ENCODE data around the gene HDAC4.

HDAC4 gene

DNA sequence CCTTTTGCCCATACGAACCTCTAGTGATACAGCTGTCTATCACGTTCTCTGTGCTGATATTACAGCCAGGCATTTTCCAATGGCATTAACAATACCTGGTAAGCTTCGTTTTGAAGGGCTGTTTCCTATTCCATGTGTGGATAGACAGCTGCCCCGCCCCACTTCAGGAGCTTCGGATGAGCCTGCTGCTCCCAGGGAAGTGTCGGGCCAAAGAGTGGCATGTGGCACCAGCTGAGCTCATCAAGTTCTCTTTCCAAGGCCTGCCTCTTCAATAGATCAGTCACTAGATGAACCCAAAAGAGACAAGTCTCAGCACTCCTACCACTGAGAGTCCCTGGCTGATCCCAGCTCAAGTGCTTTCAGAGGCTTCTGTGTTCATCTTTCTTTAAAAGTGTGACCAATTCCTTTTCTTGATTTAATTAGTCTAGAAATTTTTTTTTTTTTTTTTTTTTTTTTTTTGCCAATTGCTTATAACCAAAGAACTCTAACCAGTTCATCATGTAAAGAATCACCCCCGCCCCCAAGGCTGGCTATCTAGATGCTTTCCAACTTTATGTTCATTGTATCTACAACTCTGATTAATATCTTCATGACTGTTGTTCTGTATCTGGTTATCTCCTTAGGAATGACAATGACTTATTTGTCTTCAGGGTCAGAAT is 46.6 kb downstream of the HDAC4 start:
- no peak for DNase-seq (ENCODE audit: low read depth in 1 of 2, low spot score in 1 of 2)

- no peak for DNase-seq (ENCODE audit: low read depth in 1 of 2, low spot score in 1 of 2)
These were observed 47.1 kb downstream of the HDAC4 start for GRCh38 chr2:239353692-239354091.

DNA sequence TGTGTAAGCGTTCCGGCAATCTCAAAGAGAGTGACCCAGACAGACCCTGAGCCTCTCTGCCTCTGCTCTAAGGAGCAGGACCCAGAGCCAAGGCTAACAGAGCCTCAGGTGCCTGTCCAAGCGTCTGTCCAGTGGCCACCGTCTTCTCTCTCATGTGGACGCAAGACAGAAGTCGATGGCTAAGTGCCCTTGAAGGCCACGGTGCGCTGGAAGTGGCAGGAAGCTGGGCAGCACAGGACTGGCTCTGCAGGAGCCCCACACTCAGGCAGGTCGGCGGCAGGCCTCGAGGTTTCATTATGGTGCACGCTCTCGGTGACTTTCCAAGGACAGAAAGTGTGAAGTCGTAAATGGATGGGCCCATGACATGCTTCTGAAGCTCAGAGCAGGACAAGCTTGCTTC is 49.1 kb downstream of the HDAC4 start:
- no peak for DNase-seq (ENCODE audit: low read depth in 1 of 2, low spot score in 1 of 2)

DNA sequence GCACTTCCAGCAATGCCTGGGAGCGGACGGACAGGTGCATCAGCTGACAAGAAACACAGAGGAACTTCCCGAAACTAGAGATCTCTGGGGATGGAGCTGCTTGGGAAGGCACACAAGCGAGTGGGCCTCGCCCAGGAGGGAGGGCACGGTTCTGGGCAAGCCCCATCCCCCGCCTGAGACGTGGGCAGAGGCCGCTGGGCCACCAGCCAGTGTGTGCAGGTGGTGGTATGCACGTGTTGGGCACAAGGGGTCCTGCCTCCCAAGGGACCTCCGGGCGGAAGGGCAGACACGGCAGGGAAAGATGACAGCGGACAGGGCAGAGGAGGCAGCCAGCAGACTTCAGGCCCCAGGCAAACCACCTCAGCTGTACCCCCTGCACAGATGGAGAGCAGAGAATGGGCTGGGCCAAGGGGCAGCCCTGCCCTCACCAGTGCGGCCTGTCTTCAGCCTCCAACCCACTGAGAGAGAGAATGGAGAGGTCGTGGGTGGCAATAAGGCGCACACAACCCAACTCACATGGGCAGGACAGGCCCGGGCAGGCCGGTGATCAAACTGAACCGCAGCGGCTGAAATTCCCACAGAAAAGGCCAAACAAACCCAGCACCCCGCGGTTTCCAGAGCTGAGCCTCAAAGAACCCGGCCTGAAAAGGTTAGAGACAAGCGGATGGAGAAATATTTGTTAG is 51.2 kb downstream of the HDAC4 start:
- DNase-seq (ENCODE audit: low read depth in 1 of 2, low spot score in 1 of 2), result no peak

DNA sequence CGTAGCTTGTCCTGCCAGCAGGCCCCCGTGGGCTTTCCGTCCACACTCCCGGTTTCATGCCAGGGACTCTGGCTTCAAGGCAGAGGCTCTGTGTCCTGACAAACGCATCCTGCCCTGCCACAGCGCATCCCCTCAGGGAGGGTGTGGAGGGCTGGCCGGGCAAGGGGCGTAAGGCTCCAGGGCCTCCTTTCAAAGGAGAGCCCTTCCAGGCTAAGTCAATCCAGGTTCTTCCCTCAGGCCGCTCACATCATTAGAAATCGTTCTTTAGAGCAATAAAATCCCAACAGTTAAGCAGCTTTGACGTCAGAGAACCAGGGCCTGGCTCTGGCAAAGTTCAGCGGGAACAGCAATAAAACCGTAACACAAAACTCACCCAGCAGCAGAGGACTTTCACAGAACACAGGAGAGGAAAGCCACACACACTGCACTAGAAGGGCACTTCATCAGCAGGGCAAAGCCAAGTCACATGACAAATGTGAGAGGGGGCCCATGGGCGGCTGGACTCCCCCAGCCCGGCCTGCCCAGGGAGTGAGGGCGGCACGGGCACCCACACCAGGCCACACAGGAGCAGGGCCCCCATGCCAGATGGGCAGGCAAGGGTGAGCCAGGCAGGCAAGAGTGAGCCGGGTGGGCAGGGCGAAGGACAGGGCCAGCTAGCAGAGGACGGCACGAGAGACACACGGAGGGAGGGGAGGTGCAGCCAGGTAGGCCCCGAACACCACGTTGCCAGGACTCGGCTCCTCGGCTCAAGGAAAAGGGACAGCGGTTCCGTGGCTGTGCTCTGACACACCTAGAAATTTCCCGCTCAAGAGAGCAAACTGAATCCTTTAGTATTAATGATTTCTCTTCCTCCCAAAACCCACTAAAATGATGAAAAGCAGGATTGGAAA is 52.0 kb downstream of the HDAC4 start:
- no peak for DNase-seq (ENCODE audit: low read depth in 1 of 2, low spot score in 1 of 2)

GRCh38 chr2:239346676-239347075 is 54.1 kb downstream of the HDAC4 start:
- no peak for DNase-seq (ENCODE audit: low read depth in 1 of 2, low spot score in 1 of 2)

DNA sequence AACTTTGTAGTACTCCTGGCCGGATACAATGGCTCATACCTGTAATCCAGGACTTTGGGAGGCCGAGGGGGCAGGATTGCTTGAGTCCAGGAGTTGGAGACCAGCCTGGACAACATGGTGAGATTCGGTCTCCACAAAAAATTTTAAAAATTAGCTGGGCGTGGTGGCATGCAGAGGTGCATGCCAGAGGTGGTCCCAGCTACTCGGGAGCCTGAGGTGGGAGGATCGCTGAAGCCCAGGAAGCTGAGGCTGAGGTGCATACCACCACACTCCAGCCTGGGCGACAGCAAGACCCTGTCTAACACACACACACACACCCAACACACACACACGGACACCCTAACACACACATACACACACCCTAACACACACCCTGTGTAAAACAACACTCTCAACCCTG is 55.6 kb downstream of the HDAC4 start:
- DNase-seq (ENCODE audit: low read depth in 1 of 2, low spot score in 1 of 2), result no peak

GRCh38 chr2:239344857-239345216 is 56.0 kb downstream of the HDAC4 start:
- DNase-seq (ENCODE audit: low read depth in 1 of 2, low spot score in 1 of 2), result no peak

GRCh38 chr2:239343946-239344856 is 56.6 kb downstream of the HDAC4 start:
- no peak for DNase-seq (ENCODE audit: low read depth in 1 of 2, low spot score in 1 of 2)

DNA sequence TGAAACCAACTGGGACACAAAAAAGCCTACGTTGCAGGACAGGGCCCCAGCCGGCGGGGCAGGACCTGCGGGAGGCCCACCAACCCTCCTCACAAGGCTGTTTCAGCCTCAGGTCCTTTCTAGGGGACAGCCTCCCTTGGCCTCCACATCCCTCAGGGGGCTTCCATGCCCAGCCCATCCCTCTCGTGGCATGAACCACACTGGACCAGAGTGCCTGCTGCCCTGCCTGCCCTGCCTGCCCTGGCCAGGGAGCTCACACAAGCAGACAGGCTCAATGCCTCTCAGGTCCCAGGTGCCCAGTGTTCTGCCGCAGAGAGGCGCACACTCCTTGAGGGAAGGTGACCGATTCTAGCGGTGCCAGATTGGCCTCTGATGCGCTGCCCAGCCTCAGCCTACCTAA is 57.4 kb downstream of the HDAC4 start:
- DNase-seq (ENCODE audit: low read depth in 1 of 2, low spot score in 1 of 2), result no peak

DNA sequence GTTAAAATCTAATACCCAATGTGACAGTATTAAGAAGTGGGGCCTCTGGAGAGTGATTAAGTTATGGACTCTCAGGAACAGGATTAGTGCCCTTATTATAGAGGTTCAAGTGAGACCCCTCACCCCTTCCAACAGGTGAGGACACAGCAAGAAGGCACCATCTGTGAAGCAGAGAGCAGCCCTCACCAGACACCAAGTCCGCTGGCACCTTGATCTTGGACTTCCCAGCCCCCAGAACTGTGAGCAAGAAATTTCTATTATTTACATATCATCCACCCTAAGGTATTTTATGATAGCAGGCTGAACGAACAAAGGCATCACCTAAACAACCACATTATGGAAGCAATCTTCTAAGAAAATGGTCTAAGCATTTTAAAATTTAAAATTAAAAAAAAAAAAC is 59.0 kb downstream of the HDAC4 start:
- no peak for DNase-seq (ENCODE audit: low read depth in 1 of 2, low spot score in 1 of 2)

DNA sequence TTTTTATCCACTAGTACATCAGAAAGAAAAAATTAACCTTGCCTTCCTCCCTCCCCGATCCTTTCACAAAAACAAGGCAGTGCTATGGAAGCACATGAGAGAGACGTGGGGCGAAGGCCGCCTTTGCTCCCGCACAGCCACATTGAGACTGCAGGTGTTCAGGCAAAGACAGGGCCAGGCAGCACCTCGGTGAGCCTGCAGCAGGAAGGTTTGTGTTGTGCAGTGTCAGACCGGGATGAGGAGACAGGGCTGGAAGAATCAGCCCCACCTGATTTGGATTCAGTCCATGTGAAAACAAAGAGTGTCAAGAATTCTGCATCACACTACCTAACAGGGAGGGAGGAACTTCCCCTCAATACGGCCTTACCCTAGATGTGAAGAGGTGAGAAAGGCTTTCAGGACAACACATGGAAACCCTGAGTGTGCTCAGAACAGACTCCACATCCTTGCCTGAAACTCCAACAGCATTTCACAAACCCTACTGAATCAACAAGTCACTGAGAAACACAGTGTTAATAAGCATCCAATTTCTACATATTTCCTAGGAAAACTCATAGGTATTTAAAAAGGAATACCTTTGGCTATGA is 59.6 kb downstream of the HDAC4 start:
- no peak for DNase-seq (ENCODE audit: low read depth in 1 of 2, low spot score in 1 of 2)

GRCh38 chr2:239339726-239340601 is 60.9 kb downstream of the HDAC4 start:
- DNase-seq (ENCODE audit: low read depth in 1 of 2, low spot score in 1 of 2), result no peak

GRCh38 chr2:239339241-239339640 is 61.6 kb downstream of the HDAC4 start:
- no peak for DNase-seq (ENCODE audit: low read depth in 1 of 2, low spot score in 1 of 2)

- DNase-seq (ENCODE audit: low read depth in 1 of 2, low spot score in 1 of 2), result no peak
These were observed 62.8 kb downstream of the HDAC4 start for GRCh38 chr2:239337877-239338484.

GRCh38 chr2:239337122-239337876 is 63.5 kb downstream of the HDAC4 start:
- no peak for DNase-seq (ENCODE audit: low read depth in 1 of 2, low spot score in 1 of 2)

DNA sequence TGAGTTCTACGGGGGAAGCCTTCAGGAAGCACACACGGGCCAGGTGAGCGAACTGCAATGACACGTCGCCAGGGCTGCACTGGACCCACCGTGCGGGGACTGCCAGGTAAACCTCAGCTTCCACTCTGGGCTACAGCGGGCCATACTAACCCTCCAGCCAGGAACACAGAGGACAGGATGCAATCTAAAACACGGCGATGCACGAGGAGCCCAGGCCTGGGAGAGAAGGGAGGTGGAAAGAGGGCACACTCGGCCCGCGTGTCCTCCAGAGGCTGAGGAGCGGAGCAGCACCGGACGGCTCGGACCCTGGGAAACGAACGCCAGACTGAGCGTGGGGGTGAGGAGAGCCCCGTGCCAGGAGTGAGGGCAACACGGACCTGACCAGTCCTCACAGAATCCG is 69.3 kb downstream of the HDAC4 start:
- DNase-seq (ENCODE audit: low read depth in 1 of 2, low spot score in 1 of 2), result no peak

GRCh38 chr2:239330836-239331235 is 70.0 kb downstream of the HDAC4 start:
- no peak for DNase-seq (ENCODE audit: low read depth in 1 of 2, low spot score in 1 of 2)

All from activated T-helper 1 cell treated with anti-CD3 and anti-CD28 coated beads, Interleukin-2, amount 50 U/mL, for 16 hours (primary cell).